SK-N-SH treated with all-trans-retinoic acid at 6 μM for 48 hours (cell line): ENCODE results near the gene CEP295NL.

ENCODE experiments used
- ATAC-seq: fragments of 200-7000 bp; cut with Tn5 transposase; 3 replicates; pipeline ENCODE4 v1.9.1; 2020; ENCODE audit warnings: mild to moderate bottlenecking, moderate library complexity
- ARNTL ChIP-seq: fragments of 450-650 bp; formaldehyde crosslinking; IDR thresholded peaks from 2 replicates; pipeline ENCODE4 v1.5.0; 2020; ENCODE audit warnings: low read depth, mild to moderate bottlenecking, moderate library complexity, borderline replicate concordance
- BACH2 ChIP-seq: fragments of 250-450 bp; sonication (Bioruptor Pico); IDR thresholded peaks from 2 replicates; pipeline ENCODE4 v1.9.0; 2021; ENCODE audit warnings: mild to moderate bottlenecking, borderline replicate concordance
- CREB5 ChIP-seq: fragments of 250-450 bp; sonication (Bioruptor Pico); IDR thresholded peaks from 2 replicates; pipeline ENCODE4 v1.5.1; 2020; ENCODE audit warnings: low read depth, mild to moderate bottlenecking, moderate library complexity
- CSRNP3 ChIP-seq: fragments of 250-450 bp; sonication (Bioruptor Pico); IDR thresholded peaks from 2 replicates; pipeline ENCODE4 v1.5.1; 2021; ENCODE audit warnings: mild to moderate bottlenecking, moderate library complexity
- ESRRG ChIP-seq: fragments of 250-450 bp; sonication (Bioruptor Pico); IDR thresholded peaks from 2 replicates; pipeline ENCODE4 v1.6.1; 2021; ENCODE audit warnings: mild to moderate bottlenecking
- GLIS3 ChIP-seq: fragments of 250-450 bp; sonication (Bioruptor Pico); IDR thresholded peaks from 2 replicates; pipeline ENCODE4 v1.5.0; 2020; ENCODE audit warnings: mild to moderate bottlenecking, moderate library complexity
- ISL1 ChIP-seq: fragments of 250-450 bp; sonication (Bioruptor Pico); IDR thresholded peaks from 2 replicates; pipeline ENCODE4 v2.1.2; 2022; ENCODE audit warnings: mild to moderate bottlenecking, moderate library complexity
- POU6F1 ChIP-seq: fragments of 250-450 bp; sonication (Bioruptor Pico); IDR thresholded peaks from 2 replicates; pipeline ENCODE4 v1.8.0; 2021; ENCODE audit warnings: low read depth, mild to moderate bottlenecking, moderate library complexity, borderline replicate concordance
- PPARA ChIP-seq: fragments of 250-450 bp; sonication (Bioruptor Pico); IDR thresholded peaks from 2 replicates; pipeline ENCODE4 v1.5.0; 2020; ENCODE audit warnings: mild to moderate bottlenecking, borderline replicate concordance
- RARB ChIP-seq: fragments of 250-450 bp; sonication (Bioruptor Pico); IDR thresholded peaks from 2 replicates; pipeline ENCODE4 v1.8.0; 2021; ENCODE audit warnings: mild to moderate bottlenecking, moderate library complexity
- SNAI2 ChIP-seq: fragments of 250-450 bp; sonication (Bioruptor Pico); IDR thresholded peaks from 2 replicates; pipeline ENCODE4 v1.5.0; 2020; ENCODE audit warnings: mild to moderate bottlenecking, moderate library complexity
- TCF4 ChIP-seq: fragments of 250-450 bp; sonication (Bioruptor Pico); IDR thresholded peaks from 2 replicates; pipeline ENCODE4 v1.8.0; 2021; ENCODE audit warnings: mild to moderate bottlenecking, moderate library complexity, borderline replicate concordance
- TOX ChIP-seq: fragments of 250-450 bp; sonication (Bioruptor Pico); IDR thresholded peaks from 2 replicates; pipeline ENCODE4 v1.8.0; 2021; ENCODE audit warnings: mild to moderate bottlenecking, moderate library complexity, borderline replicate concordance
- ZFP3 ChIP-seq: fragments of 250-450 bp; sonication (Bioruptor Pico); IDR thresholded peaks from 2 replicates; pipeline ENCODE4 v1.5.0; 2020; ENCODE audit warnings: mild to moderate bottlenecking, moderate library complexity
- ZFP30 ChIP-seq: fragments of 450-650 bp; formaldehyde crosslinking; IDR thresholded peaks from 2 replicates; pipeline ENCODE4 v1.5.0; 2022; ENCODE audit warnings: mild to moderate bottlenecking, moderate library complexity
- ZNF565 ChIP-seq: fragments of 450-650 bp; formaldehyde crosslinking; conservative IDR thresholded peaks from 2 replicates; pipeline ENCODE4 v1.5.0; 2020; ENCODE audit warnings: low read depth, mild to moderate bottlenecking, moderate library complexity
- ZNF70 ChIP-seq: fragments of 450-650 bp; formaldehyde crosslinking; IDR thresholded peaks from 2 replicates; pipeline ENCODE4 v1.5.0; 2020; ENCODE audit warnings: mild to moderate bottlenecking, moderate library complexity
- ZNF8 ChIP-seq: fragments of 450-650 bp; formaldehyde crosslinking; IDR thresholded peaks from 2 replicates; pipeline ENCODE4 v1.5.0; 2020; ENCODE audit warnings: mild to moderate bottlenecking, moderate library complexity
- TF ChIP-seq, protein P1 (sequence below): fragments of 250-450 bp; sonication (Bioruptor Pico); IDR thresholded peaks from 2 replicates; pipeline ENCODE4 v1.5.0; 2020; ENCODE audit warnings: mild to moderate bottlenecking, moderate library complexity
- TF ChIP-seq, protein P2 (sequence below): fragments of 250-450 bp; sonication (Bioruptor Pico); IDR thresholded peaks from 2 replicates; pipeline ENCODE4 v1.8.0; 2020; ENCODE audit warnings: mild to moderate bottlenecking, moderate library complexity, borderline replicate concordance

CEP295NL gene

GRCh38 chr17:78951967-78952551 is 49.1 kb upstream of the CEP295NL start (continued):
- TF ChIP-seq, protein P1, sequence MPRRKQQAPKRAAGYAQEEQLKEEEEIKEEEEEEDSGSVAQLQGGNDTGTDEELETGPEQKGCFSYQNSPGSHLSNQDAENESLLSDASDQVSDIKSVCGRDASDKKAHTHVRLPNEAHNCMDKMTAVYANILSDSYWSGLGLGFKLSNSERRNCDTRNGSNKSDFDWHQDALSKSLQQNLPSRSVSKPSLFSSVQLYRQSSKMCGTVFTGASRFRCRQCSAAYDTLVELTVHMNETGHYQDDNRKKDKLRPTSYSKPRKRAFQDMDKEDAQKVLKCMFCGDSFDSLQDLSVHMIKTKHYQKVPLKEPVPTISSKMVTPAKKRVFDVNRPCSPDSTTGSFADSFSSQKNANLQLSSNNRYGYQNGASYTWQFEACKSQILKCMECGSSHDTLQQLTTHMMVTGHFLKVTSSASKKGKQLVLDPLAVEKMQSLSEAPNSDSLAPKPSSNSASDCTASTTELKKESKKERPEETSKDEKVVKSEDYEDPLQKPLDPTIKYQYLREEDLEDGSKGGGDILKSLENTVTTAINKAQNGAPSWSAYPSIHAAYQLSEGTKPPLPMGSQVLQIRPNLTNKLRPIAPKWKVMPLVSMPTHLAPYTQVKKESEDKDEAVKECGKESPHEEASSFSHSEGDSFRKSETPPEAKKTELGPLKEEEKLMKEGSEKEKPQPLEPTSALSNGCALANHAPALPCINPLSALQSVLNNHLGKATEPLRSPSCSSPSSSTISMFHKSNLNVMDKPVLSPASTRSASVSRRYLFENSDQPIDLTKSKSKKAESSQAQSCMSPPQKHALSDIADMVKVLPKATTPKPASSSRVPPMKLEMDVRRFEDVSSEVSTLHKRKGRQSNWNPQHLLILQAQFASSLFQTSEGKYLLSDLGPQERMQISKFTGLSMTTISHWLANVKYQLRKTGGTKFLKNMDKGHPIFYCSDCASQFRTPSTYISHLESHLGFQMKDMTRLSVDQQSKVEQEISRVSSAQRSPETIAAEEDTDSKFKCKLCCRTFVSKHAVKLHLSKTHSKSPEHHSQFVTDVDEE (CRISPR knock-in tag), result no peak

DNA sequence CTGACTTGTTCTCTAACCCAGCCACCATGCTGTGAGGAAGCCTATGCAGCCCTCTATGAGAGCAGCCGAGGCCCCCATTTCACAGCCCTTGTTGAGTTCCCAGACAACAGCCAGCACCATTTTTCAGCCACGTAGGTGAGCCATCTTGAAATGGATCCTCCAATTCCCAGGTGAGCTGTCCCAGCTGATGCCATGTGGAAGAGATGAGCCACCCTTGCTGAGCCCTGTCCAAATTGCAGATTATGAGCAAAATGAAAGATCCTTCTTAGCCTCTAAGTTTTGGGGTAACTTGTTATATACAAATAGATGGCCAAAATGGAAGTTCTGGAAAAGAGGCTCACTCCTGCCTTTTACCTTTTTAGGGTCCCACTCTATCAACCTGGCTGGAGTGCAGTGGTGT is 47.9 kb upstream of the CEP295NL start:
- no peak for ATAC-seq
- TF ChIP-seq ZFP3, result no peak
- TF ChIP-seq POU6F1 (CRISPR knock-in tag), result no peak
- TF ChIP-seq, protein P2, sequence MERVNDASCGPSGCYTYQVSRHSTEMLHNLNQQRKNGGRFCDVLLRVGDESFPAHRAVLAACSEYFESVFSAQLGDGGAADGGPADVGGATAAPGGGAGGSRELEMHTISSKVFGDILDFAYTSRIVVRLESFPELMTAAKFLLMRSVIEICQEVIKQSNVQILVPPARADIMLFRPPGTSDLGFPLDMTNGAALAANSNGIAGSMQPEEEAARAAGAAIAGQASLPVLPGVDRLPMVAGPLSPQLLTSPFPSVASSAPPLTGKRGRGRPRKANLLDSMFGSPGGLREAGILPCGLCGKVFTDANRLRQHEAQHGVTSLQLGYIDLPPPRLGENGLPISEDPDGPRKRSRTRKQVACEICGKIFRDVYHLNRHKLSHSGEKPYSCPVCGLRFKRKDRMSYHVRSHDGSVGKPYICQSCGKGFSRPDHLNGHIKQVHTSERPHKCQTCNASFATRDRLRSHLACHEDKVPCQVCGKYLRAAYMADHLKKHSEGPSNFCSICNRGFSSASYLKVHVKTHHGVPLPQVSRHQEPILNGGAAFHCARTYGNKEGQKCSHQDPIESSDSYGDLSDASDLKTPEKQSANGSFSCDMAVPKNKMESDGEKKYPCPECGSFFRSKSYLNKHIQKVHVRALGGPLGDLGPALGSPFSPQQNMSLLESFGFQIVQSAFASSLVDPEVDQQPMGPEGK, result no peak
- no peak for TF ChIP-seq CREB5 (CRISPR knock-in tag)
- TF ChIP-seq, all 23 proteins: peak for 0

DNA sequence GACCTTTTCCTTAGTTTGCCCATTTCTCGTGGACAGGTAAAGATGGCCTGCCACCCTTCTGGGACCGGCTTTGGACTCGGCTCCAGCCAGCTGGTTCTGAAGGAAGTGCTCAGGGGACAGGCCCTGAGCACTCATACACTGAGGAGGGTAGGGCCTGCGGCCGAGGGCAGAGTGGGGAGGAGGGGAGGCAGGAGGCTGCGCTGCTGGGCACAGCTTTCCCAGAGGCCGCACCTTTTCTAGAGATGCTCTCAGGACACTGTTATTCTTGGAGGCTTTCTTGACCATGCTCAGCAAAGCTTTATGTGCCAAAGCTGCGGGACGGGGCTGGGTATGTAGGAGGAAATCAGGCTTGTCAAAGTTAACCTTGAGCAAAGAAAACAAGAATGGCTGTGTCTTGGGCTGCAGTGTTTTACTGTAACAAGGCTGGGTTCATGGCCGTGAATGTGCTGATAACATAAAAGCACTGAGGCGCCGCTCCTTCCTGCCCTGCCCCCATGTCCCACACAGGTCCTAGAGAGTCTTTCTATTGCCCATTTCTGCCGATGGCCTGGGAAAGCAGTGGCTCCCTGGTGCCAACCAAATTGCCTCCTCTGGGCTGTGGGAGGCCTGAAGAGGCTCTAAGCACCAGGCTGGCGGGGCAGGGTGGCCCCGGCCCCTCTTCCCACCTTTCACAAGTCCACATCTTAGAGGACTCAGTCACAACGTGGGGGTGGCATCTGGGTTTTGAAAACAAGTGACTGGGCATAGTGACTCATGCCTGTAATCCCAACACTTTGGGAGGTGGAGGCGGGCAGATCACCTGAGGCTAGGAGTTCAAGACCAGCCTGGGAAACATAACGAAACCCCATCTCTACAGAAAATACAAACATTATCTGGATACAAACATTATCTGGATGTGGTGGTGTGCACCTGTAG is 44.5 kb upstream of the CEP295NL start:
- no peak for TF ChIP-seq ZNF565 (CRISPR knock-in tag)
- no peak for TF ChIP-seq ISL1 (CRISPR knock-in tag)
- TF ChIP-seq GLIS3 (CRISPR knock-in tag), result no peak
- TF ChIP-seq POU6F1 (CRISPR knock-in tag), result no peak
- TF ChIP-seq TCF4 (CRISPR knock-in tag), result no peak
- TF ChIP-seq RARB (CRISPR knock-in tag), result no peak
- TF ChIP-seq ZNF8 (CRISPR knock-in tag), result no peak
- TF ChIP-seq ESRRG (CRISPR knock-in tag), result no peak
- TF ChIP-seq ZFP30, result no peak
- TF ChIP-seq ARNTL, result no peak
- TF ChIP-seq TOX (CRISPR knock-in tag), result no peak
- TF ChIP-seq, protein P1 (CRISPR knock-in tag), result no peak
- TF ChIP-seq, protein P2, result no peak
- no peak for TF ChIP-seq ZNF70
- no peak for TF ChIP-seq ZFP3
- no peak for TF ChIP-seq CSRNP3 (CRISPR knock-in tag)
- no peak for TF ChIP-seq PPARA
- TF ChIP-seq SNAI2 (CRISPR knock-in tag), result no peak
- TF ChIP-seq BACH2 (CRISPR knock-in tag), result no peak
- TF ChIP-seq, all 23 proteins: peak for 0

More for the DNA sequence above, 44.5 kb upstream of the CEP295NL start:
- no peak; the same call in 2 of the 3 replicates for ATAC-seq
